ENCODE data around the gene HOXB8. TPM values are rescaled to one million over a fixed set of nuclear protein-coding genes. Genes with fewer than 3 reads are reported as not detected.
A peak's percentile ranks its signal among the peaks of the same experiment; 100 is the strongest.

Gene HOXB8
- total RNA-seq, 1 donor from 2014 or later = not detected

DNA sequence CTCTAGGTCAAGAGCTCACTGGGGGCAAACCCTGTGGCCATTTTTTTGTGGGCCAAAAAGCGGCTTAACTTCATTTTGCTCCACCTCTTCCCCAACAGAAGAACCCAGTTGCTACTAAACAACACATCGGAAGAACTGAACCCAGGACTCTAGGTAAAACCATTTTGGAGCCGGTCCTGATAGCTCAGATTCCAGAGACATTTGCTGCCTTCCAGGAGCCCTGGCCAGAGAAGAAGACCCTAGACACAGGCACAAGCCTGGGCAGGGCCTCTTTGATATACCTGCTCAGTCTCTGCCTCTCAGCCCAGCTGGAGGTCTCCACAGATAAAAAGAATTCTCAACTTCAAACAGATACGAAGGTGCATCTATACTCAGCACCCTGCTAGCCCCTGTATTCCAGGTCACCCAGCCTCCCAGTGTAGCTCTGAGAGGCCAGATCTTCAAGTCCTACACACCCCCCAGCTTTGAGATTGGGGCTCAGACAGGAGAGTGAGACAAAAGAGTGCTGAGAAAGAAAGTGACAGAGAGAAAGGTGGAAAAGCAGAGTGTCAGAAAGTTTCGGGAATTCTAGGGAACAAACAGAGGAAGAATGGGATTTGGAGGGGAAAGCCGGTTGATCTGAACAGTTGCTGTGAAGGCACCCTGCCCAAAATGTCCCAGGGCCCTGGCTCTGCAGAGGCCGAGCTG is 17.6 kb upstream of the HOXB8 start:
- Histone ChIP-seq H3K4me2 (ENCODE audit: low read length) (no peak overlapping the region), H3K4me1 (ENCODE audit: insufficient read depth, low read length) (peaks cover 3% of the 10 kb centered on the region), H3K27me3 (ENCODE audit: insufficient read depth, low read length) (peaks cover 99% of the 10 kb centered on the region), H2AFZ (ENCODE audit: low read depth, low read length) (no peak overlapping the region), H3K9ac (ENCODE audit: low read length) (no peak overlapping the region), H3K79me2 (ENCODE audit: insufficient read depth, low read length) (no peaks in the 10 kb centered on the region), H3K9me3 (ENCODE audit: insufficient read depth, low read depth, low read length) (peaks cover 9% of the 10 kb centered on the region), H3K27ac (ENCODE audit: low read depth, low read length) (no peak overlapping the region), H4K20me1 (ENCODE audit: insufficient read depth, low read length) (peaks cover 6% of the 10 kb centered on the region), H3K4me3 (ENCODE audit: insufficient read depth, low read depth, low read length) (no peak overlapping the region), H3K36me3 (ENCODE audit: insufficient read depth, low read length) (no peaks in the 10 kb centered on the region)
- DNase-seq (ENCODE audit: low read depth) (no peak), FAIRE-seq (no peak)
- peaks cover 10% of the 10 kb centered on the region for H3K36me3 Mint-ChIP-seq (ENCODE audit: low read depth, unreplicated experiment)
- peaks cover 95% of the 10 kb centered on the region for H3K27me3 Mint-ChIP-seq (ENCODE audit: low read depth, unreplicated experiment)
- TF ChIP-seq, protein P1, sequence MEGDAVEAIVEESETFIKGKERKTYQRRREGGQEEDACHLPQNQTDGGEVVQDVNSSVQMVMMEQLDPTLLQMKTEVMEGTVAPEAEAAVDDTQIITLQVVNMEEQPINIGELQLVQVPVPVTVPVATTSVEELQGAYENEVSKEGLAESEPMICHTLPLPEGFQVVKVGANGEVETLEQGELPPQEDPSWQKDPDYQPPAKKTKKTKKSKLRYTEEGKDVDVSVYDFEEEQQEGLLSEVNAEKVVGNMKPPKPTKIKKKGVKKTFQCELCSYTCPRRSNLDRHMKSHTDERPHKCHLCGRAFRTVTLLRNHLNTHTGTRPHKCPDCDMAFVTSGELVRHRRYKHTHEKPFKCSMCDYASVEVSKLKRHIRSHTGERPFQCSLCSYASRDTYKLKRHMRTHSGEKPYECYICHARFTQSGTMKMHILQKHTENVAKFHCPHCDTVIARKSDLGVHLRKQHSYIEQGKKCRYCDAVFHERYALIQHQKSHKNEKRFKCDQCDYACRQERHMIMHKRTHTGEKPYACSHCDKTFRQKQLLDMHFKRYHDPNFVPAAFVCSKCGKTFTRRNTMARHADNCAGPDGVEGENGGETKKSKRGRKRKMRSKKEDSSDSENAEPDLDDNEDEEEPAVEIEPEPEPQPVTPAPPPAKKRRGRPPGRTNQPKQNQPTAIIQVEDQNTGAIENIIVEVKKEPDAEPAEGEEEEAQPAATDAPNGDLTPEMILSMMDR (IDR thresholded peaks at IDR 0.05; ENCODE audit: insufficient read depth, low read depth, low read length) = no peak
- TF ChIP-seq EZH2 (IDR thresholded peaks at IDR 0.05; ENCODE audit: insufficient read depth, low read length) = no peak
- no peak overlapping the region for H3K27ac Mint-ChIP-seq (ENCODE audit: unreplicated experiment)
- H3K4me1 Mint-ChIP-seq (ENCODE audit: low read depth, unreplicated experiment) = peaks cover 3% of the 10 kb centered on the region
- H3K4me3 Mint-ChIP-seq (ENCODE audit: unreplicated experiment) = no peak overlapping the region
- peaks cover 15% of the 10 kb centered on the region for H3K9me3 Mint-ChIP-seq (ENCODE audit: unreplicated experiment)

DNA sequence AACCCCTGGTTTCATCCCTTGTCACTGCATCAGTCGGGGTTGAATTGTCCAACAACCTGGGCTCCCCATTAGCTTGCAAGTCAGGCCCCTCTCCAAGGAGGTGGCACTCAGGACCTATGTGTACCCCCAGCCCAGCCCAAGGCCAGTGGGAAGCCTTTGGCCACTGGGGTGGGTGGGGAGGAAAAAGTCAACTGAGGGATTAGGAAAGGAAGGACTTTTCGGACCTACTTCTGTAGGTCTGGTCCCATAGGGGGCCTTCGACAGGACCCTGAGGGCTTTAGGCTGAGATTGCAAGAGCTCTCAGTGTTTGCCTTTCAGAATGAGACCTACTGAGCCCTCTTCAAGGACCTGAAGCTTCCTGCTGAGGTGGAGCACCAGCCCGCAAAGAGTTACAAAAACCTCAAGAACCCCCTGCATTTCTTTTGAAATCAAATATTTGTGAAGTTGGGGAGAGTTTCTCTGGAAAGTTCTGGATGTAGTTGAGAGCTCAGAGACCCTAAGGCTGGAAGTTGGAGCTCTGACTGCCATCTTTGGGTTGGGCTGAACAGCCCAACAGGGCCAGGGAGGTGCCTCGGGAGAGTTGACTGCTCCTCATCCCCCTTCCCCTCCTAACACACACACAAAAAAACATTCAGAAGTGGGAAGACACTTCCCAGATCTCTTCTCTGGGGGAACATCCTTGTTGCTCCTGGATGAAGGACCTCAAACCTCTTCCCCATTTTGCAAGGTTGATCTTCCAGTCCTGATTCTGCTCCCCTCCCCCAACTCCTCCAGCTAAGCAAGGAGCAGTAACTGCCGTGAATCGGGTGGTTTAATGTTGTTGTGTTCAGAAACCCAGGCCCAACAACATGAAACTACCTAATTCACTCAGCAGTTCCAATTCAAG is 16.8 kb upstream of the HOXB8 start:
- Histone ChIP-seq H4K20me1 (ENCODE audit: insufficient read depth, low read length) (peaks cover 6% of the 10 kb centered on the region), H3K4me1 (ENCODE audit: insufficient read depth, low read length) (peaks cover 3% of the 10 kb centered on the region), H3K27me3 (ENCODE audit: insufficient read depth, low read length) (peaks cover 99% of the 10 kb centered on the region), H3K4me3 (ENCODE audit: insufficient read depth, low read depth, low read length) (no peak overlapping the region), H2AFZ (ENCODE audit: low read depth, low read length) (no peak overlapping the region), H3K9ac (ENCODE audit: low read length) (no peak overlapping the region), H3K4me2 (ENCODE audit: low read length) (no peak overlapping the region), H3K79me2 (ENCODE audit: insufficient read depth, low read length) (no peaks in the 10 kb centered on the region), H3K9me3 (ENCODE audit: insufficient read depth, low read depth, low read length) (peaks cover 12% of the 10 kb centered on the region), H3K27ac (ENCODE audit: low read depth, low read length) (no peak overlapping the region), H3K36me3 (ENCODE audit: insufficient read depth, low read length) (no peaks in the 10 kb centered on the region)
- DNase-seq (ENCODE audit: low read depth) (no peak), FAIRE-seq (no peak)
- Mint-ChIP-seq H3K4me3 (ENCODE audit: unreplicated experiment) (no peak overlapping the region), H3K9me3 (ENCODE audit: unreplicated experiment) (peaks cover 17% of the 10 kb centered on the region), H3K27me3 (ENCODE audit: low read depth, unreplicated experiment) (peaks cover 95% of the 10 kb centered on the region), H3K36me3 (ENCODE audit: low read depth, unreplicated experiment) (peaks cover 10% of the 10 kb centered on the region), H3K4me1 (ENCODE audit: low read depth, unreplicated experiment) (peaks cover 1% of the 10 kb centered on the region), H3K27ac (ENCODE audit: unreplicated experiment) (no peak overlapping the region)
- peak; percentile 20 for TF ChIP-seq EZH2 (IDR thresholded peaks at IDR 0.05; ENCODE audit: insufficient read depth, low read length)
- TF ChIP-seq, protein P1 (IDR thresholded peaks at IDR 0.05; ENCODE audit: insufficient read depth, low read depth, low read length) = no peak

Data from astrocyte (in vitro differentiated cells and primary cell).